ENCODE results near the gene CSPG5.

CSPG5 gene

DNA sequence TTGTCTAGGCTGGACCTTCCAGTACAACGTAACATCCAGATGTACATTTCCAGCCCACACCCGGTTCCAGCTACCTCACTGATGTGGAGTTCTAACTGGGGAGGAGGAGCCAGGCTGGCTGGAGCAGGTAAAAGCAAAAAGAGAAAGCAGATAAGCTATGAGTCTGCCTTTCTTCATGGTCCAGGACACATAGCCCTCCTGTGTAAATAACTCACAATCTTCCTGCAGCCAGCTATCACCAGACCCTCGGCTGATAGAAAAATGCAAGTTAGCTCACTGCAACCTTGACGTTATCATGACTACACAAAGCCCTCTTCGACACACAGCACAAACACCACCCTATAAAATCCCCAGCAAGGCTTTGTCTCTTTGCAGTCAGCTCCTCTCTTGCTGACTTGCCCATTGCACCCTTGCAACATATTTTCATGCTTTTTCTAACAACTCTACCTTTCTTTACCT lies 44.6 kb downstream of the CSPG5 start:
- no peaks in the 10 kb centered on the region for H3K36me3 ChIP-seq (ENCODE audit: control insufficient read depth in 2 of 2, insufficient read depth in 1 of 2, low read length in 2 of 2)
- no peak overlapping the region for H3K4me3 ChIP-seq (ENCODE audit: low read depth, low read length)
- no peak overlapping the region for H3K27ac ChIP-seq (ENCODE audit: extremely low read depth, low read depth, low read length)
- CTCF ChIA-PET, result no interaction called here
- TF ChIP-seq ZNF211 (tag by site-specific recombination; IDR thresholded peaks at IDR 0.05; ENCODE audit: low read depth) (no peak), SETDB1 (IDR thresholded peaks at IDR 0.05; ENCODE audit: insufficient read length, low read length) (peak; percentile 64)
- POLR2A ChIA-PET, result no interaction called here
- H3K4me1 ChIP-seq (ENCODE audit: control insufficient read depth, insufficient read depth, low read length), result no peaks in the 10 kb centered on the region
- H3K9me3 ChIP-seq (ENCODE audit: control insufficient read depth, insufficient read depth, low read depth, low read length), result no peaks in the 10 kb centered on the region

GRCh38 chr3:47533481-47533880 lies 45.2 kb downstream of the CSPG5 start:
- ChIA-PET CTCF (no interaction called here), POLR2A (no interaction called here)
- TF ChIP-seq, protein P1, sequence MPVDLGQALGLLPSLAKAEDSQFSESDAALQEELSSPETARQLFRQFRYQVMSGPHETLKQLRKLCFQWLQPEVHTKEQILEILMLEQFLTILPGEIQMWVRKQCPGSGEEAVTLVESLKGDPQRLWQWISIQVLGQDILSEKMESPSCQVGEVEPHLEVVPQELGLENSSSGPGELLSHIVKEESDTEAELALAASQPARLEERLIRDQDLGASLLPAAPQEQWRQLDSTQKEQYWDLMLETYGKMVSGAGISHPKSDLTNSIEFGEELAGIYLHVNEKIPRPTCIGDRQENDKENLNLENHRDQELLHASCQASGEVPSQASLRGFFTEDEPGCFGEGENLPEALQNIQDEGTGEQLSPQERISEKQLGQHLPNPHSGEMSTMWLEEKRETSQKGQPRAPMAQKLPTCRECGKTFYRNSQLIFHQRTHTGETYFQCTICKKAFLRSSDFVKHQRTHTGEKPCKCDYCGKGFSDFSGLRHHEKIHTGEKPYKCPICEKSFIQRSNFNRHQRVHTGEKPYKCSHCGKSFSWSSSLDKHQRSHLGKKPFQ (tag by site-specific recombination; IDR thresholded peaks at IDR 0.05), result no peak
- TF ChIP-seq ZBTB49 (tag by site-specific recombination; IDR thresholded peaks at IDR 0.05; ENCODE audit: low read depth) (no peak), ZSCAN4 (tag by site-specific recombination; IDR thresholded peaks at IDR 0.05) (no peak), ZNF610 (tag by site-specific recombination; IDR thresholded peaks at IDR 0.05; ENCODE audit: borderline replicate concordance) (no peak), SETDB1 (IDR thresholded peaks at IDR 0.05; ENCODE audit: insufficient read length, low read length) (no peak)
- TF ChIP-seq, protein P2, sequence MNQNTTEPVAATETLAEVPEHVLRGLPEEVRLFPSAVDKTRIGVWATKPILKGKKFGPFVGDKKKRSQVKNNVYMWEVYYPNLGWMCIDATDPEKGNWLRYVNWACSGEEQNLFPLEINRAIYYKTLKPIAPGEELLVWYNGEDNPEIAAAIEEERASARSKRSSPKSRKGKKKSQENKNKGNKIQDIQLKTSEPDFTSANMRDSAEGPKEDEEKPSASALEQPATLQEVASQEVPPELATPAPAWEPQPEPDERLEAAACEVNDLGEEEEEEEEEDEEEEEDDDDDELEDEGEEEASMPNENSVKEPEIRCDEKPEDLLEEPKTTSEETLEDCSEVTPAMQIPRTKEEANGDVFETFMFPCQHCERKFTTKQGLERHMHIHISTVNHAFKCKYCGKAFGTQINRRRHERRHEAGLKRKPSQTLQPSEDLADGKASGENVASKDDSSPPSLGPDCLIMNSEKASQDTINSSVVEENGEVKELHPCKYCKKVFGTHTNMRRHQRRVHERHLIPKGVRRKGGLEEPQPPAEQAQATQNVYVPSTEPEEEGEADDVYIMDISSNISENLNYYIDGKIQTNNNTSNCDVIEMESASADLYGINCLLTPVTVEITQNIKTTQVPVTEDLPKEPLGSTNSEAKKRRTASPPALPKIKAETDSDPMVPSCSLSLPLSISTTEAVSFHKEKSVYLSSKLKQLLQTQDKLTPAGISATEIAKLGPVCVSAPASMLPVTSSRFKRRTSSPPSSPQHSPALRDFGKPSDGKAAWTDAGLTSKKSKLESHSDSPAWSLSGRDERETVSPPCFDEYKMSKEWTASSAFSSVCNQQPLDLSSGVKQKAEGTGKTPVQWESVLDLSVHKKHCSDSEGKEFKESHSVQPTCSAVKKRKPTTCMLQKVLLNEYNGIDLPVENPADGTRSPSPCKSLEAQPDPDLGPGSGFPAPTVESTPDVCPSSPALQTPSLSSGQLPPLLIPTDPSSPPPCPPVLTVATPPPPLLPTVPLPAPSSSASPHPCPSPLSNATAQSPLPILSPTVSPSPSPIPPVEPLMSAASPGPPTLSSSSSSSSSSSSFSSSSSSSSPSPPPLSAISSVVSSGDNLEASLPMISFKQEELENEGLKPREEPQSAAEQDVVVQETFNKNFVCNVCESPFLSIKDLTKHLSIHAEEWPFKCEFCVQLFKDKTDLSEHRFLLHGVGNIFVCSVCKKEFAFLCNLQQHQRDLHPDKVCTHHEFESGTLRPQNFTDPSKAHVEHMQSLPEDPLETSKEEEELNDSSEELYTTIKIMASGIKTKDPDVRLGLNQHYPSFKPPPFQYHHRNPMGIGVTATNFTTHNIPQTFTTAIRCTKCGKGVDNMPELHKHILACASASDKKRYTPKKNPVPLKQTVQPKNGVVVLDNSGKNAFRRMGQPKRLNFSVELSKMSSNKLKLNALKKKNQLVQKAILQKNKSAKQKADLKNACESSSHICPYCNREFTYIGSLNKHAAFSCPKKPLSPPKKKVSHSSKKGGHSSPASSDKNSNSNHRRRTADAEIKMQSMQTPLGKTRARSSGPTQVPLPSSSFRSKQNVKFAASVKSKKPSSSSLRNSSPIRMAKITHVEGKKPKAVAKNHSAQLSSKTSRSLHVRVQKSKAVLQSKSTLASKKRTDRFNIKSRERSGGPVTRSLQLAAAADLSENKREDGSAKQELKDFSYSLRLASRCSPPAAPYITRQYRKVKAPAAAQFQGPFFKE (tag by site-specific recombination; IDR thresholded peaks at IDR 0.05; ENCODE audit: borderline replicate concordance), result no peak
- TF ChIP-seq, protein P3, sequence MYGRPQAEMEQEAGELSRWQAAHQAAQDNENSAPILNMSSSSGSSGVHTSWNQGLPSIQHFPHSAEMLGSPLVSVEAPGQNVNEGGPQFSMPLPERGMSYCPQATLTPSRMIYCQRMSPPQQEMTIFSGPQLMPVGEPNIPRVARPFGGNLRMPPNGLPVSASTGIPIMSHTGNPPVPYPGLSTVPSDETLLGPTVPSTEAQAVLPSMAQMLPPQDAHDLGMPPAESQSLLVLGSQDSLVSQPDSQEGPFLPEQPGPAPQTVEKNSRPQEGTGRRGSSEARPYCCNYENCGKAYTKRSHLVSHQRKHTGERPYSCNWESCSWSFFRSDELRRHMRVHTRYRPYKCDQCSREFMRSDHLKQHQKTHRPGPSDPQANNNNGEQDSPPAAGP (tag by site-specific recombination; IDR thresholded peaks at IDR 0.05), result no peak
- H3K27ac ChIP-seq (ENCODE audit: extremely low read depth, low read depth, low read length), result no peak overlapping the region
- no peak overlapping the region for H3K4me3 ChIP-seq (ENCODE audit: low read depth, low read length)
- no peaks in the 10 kb centered on the region for H3K4me1 ChIP-seq (ENCODE audit: control insufficient read depth, insufficient read depth, low read length)
- no peaks in the 10 kb centered on the region for H3K9me3 ChIP-seq (ENCODE audit: control insufficient read depth, insufficient read depth, low read depth, low read length)
- no peaks in the 10 kb centered on the region for H3K36me3 ChIP-seq (ENCODE audit: control insufficient read depth in 2 of 2, insufficient read depth in 1 of 2, low read length in 2 of 2)
